ENCODE data around the gene SATB2. TPM values are rescaled to one million over a fixed set of nuclear protein-coding genes. Genes with fewer than 3 reads are reported as not detected.

SATB2 gene
- polyA plus RNA-seq, 4 donors = 10.1 to 16.5 (median 14.7) TPM

DNA sequence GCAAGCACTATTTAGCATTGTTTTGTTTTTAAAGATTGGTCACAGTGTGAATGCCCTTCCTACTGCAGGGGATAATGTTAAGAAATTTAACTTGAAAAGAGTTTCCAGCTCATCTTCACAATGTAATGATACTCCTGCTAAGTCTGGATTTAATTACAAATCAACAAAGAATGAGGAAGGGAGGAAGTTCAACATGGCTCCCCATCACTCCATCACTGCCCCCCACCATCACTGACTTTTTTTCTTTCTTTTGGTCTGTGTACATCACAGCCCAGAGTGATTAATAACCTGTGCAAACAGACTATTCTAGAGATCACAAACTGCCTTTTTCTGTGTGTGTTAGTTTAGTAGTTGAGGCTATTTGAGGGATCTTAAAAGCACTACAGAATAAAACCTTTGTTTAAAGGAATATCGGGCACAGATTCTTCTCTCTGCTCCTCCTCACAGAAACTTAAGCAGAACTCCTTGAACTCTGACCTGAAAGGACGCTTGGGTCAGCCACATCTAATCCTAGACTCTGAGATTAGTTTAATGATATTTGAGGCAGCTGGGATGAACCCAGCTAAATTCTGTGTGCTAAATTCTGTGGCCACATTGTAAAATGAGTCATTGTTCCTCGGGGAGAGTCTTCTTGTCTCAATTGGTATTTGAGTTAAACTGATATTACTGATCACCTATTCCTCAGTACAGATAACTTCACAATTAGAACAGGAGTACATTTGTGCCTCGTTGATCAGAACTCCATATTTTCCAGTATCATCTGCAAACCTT, 47.8 kb downstream of the SATB2 start:
- no peak for DNase-seq (ENCODE audit: low read depth in 4 of 4, low spot score in 2 of 4)

DNA sequence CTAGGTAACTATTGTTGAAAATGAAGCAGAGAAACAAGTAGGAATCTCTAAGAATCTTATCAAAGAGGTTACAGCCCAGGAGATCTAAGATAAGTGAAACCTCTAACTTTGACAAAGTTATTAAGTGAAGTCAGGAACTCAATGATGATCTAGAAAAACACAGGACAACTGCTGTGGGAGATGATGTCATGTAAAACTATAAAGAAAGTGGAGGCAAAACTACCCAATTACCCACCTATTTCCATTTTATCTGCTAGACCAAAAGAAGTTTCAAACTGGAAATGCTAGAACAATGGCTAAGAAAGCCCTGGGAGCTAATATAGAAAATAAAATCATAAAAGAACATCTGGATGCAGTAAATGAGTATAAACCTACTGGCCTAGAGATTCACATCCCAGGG, 50.3 kb downstream of the SATB2 start:
- DNase-seq (ENCODE audit: low read depth in 4 of 4, low spot score in 2 of 4) = no peak

- DNase-seq (ENCODE audit: low read depth in 4 of 4, low spot score in 2 of 4) = no peak
Measured at GRCh38 chr2:199405241-199405640, 52.5 kb downstream of the SATB2 start.

- DNase-seq (ENCODE audit: low read depth in 4 of 4, low spot score in 2 of 4) = no peak
Measured at GRCh38 chr2:199404841-199405240, 52.9 kb downstream of the SATB2 start.

DNA sequence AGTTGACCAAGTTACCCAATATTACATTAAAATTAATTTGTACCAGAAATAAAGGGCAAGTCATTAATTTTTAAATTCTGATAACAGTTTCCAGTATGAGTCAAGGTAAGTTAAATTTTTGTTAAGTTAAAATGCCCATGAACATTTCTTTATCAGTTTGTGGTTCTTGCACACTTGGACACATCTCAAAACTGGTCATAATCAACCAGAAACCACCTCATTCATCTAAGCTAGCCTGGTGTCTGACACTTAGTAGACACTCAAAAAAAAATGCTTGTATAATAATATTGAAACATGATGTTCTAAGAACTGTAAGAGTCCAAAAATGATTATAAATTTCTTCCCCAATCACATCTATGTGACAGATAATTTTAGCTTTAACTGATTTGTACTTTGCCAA, 62.4 kb downstream of the SATB2 start:
- DNase-seq (ENCODE audit: low read depth in 4 of 4, low spot score in 2 of 4) = no peak

GRCh38 chr2:199392363-199392762, 65.4 kb downstream of the SATB2 start:
- DNase-seq (ENCODE audit: low read depth in 4 of 4, low spot score in 2 of 4) = no peak

- no peak for DNase-seq (ENCODE audit: low read depth in 4 of 4, low spot score in 2 of 4)
Measured at GRCh38 chr2:199388728-199389268, 68.9 kb downstream of the SATB2 start.

- no peak for DNase-seq (ENCODE audit: low read depth in 4 of 4, low spot score in 2 of 4)
Measured at GRCh38 chr2:199384043-199384442, 73.7 kb downstream of the SATB2 start.

DNA sequence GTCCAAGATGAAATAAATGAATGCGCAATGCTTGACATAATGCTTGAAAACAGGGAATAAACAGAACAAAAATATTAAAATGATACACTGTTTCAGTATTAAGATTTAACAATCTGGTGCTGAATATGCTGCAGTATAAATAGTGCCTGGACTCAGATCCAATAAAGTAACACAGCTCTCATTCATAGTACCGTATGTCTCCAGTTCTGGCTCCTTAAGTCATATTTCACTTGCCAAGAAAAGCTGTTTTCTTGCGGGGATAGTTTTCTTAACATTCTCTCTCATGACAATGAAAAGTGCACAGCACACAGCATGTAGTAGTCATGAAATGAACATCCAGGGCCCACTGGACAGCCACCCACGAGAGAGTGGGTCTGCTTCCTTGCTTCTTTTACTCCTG, 74.7 kb downstream of the SATB2 start:
- no peak for DNase-seq (ENCODE audit: low read depth in 4 of 4, low spot score in 2 of 4)

- DNase-seq (ENCODE audit: low read depth in 4 of 4, low spot score in 2 of 4) = no peak
Measured at GRCh38 chr2:199382091-199382490, 75.6 kb downstream of the SATB2 start.

DNA sequence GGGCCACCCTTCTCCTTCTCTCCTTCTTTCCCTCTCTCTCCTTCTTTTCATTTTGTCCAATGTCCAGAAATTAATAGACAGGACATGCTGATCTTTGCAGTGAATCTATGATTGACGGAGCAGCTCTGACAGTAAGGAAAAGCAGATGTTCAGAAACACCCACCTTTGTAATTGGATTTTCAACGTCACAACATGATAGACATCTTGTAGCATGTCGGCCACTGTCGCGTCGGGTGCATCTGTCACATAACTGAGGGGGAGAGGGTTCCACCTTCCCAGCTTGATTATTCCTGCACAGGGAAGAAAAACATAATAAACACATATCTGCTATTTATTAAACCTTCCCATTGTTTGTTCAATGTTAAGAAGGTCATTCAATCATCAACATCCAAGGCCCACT, 76.2 kb downstream of the SATB2 start:
- DNase-seq (ENCODE audit: low read depth in 4 of 4, low spot score in 2 of 4) = no peak

DNA sequence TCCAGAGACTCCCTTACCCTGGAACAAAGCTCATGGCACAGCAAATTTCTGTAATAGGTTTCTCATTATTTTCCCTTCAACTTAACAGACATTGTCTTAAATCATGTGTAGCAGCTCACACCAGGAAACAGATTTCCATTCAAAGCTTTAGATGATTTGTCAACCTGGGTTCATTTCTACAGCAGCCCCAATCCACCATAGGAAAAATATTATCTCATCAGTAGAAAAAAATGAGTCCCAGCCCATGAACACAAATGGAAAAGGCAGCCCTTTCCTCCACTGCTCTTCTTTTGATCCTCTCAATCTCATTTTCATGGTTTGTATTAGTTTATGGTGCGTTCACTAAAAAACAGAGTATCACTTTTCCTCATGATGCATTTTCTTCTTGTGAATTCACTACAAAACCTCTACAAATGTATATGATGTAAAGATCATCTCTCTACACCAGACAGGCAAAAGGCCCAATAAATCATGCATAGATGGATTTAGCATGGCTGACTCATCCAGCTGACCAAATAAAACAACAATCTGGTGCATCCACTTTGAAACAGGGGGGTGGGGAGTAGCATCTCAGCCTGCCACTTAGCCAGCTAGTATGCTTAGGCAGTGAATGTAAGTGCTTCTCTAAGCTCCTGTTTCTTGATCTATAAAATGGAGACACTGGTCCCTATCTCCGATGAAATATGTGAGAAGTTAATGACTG, 78.6 kb downstream of the SATB2 start:
- no peak for DNase-seq (ENCODE audit: low read depth in 4 of 4, low spot score in 2 of 4)

DNA sequence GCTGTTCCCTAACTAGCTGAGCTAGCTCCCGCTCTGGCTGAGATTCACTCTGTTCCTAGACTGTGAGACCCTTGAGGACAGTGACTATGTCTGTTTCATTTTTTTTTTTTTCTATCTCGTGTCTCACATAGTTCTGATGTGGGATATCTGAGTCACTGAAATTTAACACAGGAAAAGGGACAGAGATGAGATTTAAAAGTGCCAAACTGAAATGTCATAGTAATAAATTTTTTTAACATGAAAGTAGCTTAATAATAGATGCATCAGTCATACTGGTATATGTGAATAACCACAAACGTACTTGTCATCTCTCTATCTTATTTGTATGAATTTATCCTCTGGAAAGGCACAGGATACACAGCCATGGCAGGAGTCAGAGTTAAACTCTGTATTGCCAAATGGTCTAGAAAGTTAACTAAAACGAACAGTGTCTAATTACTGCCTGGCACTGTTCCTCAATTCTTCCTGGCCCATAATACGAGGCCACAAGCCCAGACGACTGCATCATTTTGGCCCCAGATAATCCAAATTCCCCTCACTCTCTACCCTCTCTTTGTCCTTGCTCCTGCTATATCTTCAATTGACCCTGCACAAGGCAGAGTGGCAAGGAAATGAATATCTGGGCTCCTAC, 87.5 kb downstream of the SATB2 start:
- no peak for DNase-seq (ENCODE audit: low read depth in 4 of 4, low spot score in 2 of 4)

- no peak for DNase-seq (ENCODE audit: low read depth in 4 of 4, low spot score in 2 of 4)
Measured at GRCh38 chr2:199366406-199366805, 91.3 kb downstream of the SATB2 start.

- DNase-seq (ENCODE audit: low read depth in 4 of 4, low spot score in 2 of 4) = no peak
Measured at GRCh38 chr2:199364153-199364552, 93.6 kb downstream of the SATB2 start.

GRCh38 chr2:199356412-199356811, 101.3 kb downstream of the SATB2 start:
- DNase-seq (ENCODE audit: low read depth in 4 of 4, low spot score in 2 of 4) = no peak

DNA sequence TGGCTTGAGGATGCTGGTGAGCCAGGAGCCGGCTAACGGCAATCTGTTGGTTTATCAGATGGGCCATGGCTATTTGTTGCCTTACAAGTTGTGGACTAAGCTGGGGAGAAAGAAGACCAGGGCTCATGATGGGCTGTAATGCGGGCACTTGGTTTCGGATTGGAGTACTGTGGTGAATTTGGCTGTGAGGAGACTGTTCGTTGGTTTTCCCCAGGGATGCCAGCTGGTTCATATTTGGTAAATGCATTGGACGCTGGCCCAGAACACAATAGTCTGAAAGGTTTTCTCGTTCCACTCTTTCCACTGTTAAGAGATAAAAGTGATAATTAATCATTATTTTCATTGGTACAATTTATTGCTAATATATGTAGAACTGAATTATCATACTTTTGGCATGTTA, 108.9 kb downstream of the SATB2 start:
- DNase-seq (ENCODE audit: low read depth in 4 of 4, low spot score in 2 of 4) = no peak

DNA sequence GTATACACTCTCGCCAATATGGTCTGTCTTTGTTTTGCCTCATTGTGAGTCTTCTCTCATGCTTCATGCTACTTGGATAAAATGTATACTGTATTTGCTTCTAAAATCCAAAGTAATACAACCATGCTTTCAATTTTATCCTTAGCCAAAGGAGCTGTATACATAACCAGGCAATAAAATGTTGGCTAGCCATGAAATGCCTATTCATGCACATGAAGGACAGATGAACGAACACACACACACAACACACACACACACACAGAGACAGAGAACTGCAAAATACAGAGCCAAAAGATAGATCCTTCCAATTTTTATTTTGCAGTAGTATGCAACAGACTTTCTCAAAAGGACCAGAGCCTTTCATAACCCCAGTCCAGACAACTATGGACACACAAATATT, 113.7 kb downstream of the SATB2 start:
- DNase-seq (ENCODE audit: low read depth in 4 of 4, low spot score in 2 of 4) = no peak

DNA sequence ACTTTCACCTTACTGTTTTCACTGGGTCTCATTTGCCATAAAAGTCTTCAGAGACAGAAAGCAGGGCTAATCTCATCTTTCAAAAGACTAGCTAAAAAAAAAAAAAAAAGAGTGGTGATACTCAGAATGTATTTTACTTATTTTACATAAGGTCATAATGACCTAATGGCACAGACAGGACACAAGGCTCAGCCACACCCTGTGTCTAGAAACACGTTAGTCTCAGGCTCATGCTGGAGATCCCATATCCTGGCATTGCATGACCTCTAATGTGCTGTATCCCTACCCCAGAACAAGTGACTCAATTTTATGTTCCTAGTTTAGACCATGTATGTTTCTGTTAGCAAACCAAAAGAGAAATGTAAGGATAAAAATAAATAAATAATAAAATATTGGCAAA, 115.4 kb downstream of the SATB2 start:
- no peak for DNase-seq (ENCODE audit: low read depth in 4 of 4, low spot score in 2 of 4)

- DNase-seq (ENCODE audit: low read depth in 4 of 4, low spot score in 2 of 4) = no peak
Measured at GRCh38 chr2:199341123-199341522, 116.6 kb downstream of the SATB2 start.

DNA sequence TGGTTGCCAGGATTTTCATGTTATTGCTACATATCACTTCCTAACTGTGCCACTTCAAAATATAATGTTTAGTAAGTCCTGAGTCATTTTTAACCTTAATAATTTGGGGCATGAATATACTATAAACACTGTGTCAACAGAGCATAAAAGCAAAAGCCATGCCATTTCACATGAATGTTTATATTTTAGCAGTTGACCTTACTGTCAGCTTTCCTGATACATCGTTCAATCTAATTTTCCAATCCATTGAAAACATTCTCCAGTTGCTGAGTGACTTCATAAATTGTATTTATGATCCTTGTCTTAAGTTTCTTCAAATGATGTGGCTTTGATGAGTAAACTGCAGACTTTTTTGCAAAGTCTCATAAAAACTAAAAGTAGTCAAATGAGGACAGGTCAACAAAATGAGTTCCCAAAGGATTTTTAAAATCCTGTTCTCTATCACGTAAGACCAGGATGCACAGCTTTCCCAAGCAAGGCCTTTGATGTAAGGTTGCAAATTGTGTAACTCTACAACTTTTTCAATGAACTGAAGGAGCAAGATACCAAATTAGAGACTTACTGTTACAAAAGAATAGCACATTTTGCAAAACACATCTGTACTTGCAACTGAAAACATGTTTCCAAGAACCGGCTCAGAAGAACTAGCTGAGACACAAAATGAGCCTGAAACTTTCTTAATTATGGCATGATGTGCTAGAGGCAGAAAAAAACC, 117.7 kb downstream of the SATB2 start:
- DNase-seq (ENCODE audit: low read depth in 4 of 4, low spot score in 2 of 4) = no peak
